Activated CD8-positive, alpha-beta memory T cell treated with anti-CD3 and anti-CD28 coated beads for 1 hour (primary cell): ENCODE measurements around the gene AFMID.
A peak's percentile ranks its signal among the peaks of the same experiment; 100 is the strongest.

Experiments used
- DNase-seq, 2 donors: peaks; one replicate each; pipeline ENCODE4 v3.0.0-alpha.2; 2020; ENCODE audit warnings: low read depth in 1 of 2; ENCODE audit errors: extremely low read depth in 1 of 2

Gene AFMID

DNA sequence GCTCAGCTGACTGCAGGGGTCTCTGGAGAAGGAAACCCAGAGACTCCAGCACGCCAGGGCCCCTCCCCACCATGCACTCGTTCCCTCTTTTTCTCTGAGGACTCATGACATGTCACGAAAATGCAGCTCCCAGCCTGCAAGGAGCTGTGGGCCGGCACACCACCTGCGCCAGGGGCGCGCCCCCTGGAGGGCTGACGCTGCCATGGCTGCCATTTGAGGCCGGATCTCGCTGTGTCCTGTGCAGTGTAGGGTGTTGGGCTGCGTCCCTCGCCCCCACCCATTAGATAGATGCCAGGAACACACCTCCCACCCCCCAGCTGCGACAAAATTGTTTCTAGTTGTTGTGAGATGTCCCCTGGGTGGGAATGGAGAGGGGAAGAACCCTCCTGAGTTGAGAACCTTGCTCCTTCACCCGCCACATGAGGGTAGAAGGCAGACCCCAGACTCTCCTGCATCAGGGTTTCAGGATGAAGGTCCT is 10.6 kb upstream of the AFMID start:
- peak; percentile 17 to 60 for DNase-seq

- DNase-seq = no peak
Measured at GRCh38 chr17:78179372-78179771, 7.8 kb upstream of the AFMID start.

DNA sequence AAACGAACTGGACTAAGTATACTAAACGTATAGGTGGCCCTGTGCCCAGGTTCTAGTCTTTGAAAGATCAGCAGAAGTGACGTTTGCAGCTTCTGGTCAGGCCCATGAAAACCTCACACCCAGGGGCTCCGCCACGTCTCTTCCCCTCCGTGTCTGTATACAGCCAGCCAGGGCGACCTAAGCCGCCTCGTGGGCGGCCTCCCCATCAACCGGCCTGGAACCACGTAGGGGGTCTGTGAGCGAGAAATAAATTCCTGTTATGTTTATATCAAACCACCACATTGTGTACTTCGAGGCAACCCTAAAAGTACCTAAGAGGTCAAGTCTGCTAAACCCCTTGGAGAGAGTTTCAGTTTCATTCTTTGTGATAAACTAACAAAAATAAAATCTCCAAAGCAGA is 7.1 kb upstream of the AFMID start:
- no peak for DNase-seq

DNA sequence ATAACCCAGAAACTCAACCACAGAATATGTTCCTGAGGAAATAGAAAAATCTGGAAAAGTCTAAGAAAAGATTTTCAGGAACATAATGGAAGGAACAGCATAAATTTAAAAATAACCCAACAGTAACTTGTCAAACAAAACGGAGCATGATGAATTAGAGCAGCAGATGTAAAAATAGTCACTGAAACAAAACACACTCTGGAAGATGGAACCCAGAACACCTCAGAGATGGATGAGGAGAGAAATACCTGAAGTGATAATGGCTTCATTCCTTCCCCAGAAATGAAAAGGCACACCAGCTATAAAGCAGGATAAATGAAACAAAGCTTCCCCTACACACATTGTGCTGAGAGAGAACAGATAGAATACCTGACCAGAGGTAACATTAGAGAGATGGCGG is 6.7 kb upstream of the AFMID start:
- DNase-seq = no peak

GRCh38 chr17:78182504-78182903 is 4.7 kb upstream of the AFMID start:
- DNase-seq = no peak

DNA sequence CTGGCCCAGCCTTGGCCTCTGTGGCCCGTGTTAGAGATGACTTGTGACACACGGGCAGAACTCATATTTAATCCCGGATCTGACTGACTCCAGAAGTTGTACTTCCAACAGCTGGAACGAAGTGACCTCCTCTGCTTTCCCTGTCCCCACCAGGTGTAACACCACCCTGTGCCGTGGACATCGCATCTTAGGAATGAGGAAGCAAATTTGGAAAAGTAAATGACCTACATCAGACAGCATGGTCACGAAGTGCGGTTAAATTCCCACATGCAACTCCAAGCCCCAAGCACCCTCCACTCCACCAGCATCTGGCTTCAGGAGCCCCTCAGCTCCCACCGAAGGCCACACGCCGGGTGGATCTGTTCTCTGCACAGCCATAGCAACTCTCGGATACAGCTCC is 3.2 kb upstream of the AFMID start:
- no peak for DNase-seq

DNA sequence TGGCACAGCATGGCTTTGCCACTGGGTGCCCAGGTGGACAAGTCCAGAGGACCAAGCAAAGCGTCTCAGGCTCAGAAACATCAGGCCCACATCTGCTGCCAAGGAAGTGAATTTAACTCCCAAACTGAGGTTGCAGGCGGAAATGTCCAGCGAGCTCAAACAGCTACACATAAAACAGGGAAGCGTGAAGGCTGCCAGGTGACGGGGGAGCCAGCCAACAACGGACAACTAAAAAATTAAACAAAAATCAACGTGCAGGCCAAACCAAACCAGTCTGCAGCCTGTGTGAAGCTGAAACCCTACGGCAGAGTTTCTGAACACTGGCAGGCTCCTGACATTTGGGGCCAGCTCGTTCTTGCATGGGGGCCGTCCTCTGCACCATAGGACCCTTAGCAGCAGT is 2.8 kb upstream of the AFMID start:
- DNase-seq = no peak

DNA sequence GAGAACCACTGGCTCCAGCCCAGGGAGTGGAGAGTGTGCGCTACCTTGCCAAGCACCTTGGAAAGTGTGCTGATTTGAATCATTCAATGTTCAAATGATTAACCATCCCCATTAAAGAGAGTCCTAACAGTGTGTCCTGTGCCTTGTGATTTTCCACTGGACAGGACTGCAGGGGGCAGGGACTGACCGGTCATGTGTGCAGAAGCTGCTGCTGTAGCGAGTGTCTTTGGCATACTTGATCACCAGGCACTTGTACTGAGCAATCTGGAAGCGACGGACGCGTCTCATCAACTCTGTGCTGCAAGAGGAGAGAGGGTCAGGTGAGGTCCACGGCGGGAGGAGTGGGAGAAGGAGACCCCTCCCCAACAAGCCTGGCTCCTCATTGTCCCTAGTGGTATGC is 2.3 kb upstream of the AFMID start:
- no peak for DNase-seq

- DNase-seq = no peak
Measured at GRCh38 chr17:78185981-78186691, 1.0 kb upstream of the AFMID start.

- DNase-seq = no peak
Measured at GRCh38 chr17:78196716-78197115, 9.6 kb downstream of the AFMID start.

DNA sequence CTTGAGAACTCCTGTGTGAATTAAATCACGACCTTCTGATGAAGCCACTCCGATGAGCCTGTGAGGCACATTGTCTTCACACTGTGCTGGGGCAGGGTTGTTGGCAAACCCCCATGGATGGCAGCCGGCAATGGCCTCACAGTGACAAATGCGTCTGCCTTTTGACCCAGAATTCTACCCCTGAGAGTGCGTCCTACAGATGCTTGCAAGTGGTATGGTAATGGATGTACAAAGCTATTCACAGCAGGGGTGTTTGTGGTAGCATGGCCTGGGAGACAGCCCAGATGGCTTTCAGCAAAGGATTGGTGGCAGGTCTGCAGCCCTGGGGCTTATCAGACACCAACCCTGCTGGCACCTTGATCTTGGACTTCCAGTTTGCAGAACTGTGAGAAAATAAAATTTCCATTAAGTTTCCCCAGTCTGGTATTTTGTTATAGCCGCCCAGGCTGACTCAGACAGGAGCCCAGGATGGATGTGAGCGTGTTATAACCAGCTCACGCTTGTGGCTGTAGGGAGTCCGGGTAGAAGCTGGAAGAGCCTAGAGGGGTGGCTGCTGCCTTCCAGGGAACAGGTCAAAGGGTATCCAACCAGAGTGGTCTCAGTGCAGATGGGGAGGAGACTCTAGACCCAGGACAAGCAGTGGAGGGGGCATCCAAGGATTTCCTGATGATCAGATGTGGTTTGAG is 10.1 kb downstream of the AFMID start:
- DNase-seq = no peak

DNA sequence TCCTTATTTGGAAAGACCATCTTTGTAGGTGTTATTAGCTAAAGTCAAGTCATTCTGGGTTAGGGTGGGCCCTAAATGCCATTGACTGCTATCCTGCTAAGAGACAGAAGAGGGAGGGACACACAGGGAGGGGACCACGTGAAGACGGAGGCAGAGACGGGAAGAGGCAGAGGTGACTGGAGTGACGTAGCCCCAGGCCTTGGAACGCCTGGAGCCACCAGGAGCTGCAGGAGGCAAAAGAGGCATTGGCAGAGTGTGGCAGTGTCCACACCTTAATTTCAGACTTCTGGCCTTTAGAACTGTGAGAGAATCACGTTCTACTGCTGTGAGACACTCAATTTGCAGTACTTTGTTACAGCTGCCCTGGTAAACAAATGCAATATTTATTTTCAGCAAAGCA is 13.3 kb downstream of the AFMID start:
- no peak for DNase-seq

- DNase-seq = no peak
Measured at GRCh38 chr17:78202666-78203065, 15.5 kb downstream of the AFMID start.

GRCh38 chr17:78204387-78205123 is 17.4 kb downstream of the AFMID start:
- DNase-seq = no peak

GRCh38 chr17:78205124-78205775 is 18.1 kb downstream of the AFMID start:
- no peak for DNase-seq

- DNase-seq = no peak
Measured at GRCh38 chr17:78206298-78206697, 19.1 kb downstream of the AFMID start.

- no peak for DNase-seq
Measured at GRCh38 chr17:78208486-78208885, 21.3 kb downstream of the AFMID start.

- no peak for DNase-seq
Measured at GRCh38 chr17:78210111-78210510, 22.9 kb downstream of the AFMID start.

GRCh38 chr17:78211032-78211431 is 23.9 kb downstream of the AFMID start:
- DNase-seq = no peak

- peak; percentile 71 to 91 for DNase-seq
Measured at GRCh38 chr17:78214016-78214705, 27.0 kb downstream of the AFMID start, which contains the start of gene BIRC5. BIRC5 (plus strand) TSS chr17:78214253; CDS start chr17:78214317, 64 bp downstream.

- DNase-seq = no peak
Measured at GRCh38 chr17:78214706-78215061, 27.5 kb downstream of the AFMID start.
